K562 (cell line): Measurements from ENCODE around the gene RNASE8. TPM values are rescaled to one million over a fixed set of nuclear protein-coding genes. Genes with fewer than 3 reads are reported as not detected.

Experiments
- ATF3 ChIP-seq, 2 experiments: fragments of 450-650 bp in 1 of 2; sonication (generic) in 1 of 2; formaldehyde crosslinking in 1 of 2; IDR thresholded peaks in 1 of 2; conservative IDR thresholded peaks in 1 of 2; 2 replicates each; pipeline versions ENCODE4 v1.6.1 to v1.8.1; 2016 to 2023; ENCODE audit warnings: mild to moderate bottlenecking in 2 of 2, moderate library complexity in 2 of 2, inconsistent platforms in 1 of 2, missing genetic modification reagents in 1 of 2
- COPS2 ChIP-seq: fragments of 450-650 bp; conservative IDR thresholded peaks from 2 replicates; pipeline ENCODE4 v1.6.1; 2016; ENCODE audit warnings: mild to moderate bottlenecking, moderate library complexity
- CUX1 ChIP-seq: fragments of 200-800 bp; sonication (Bioruptor generic); IDR thresholded peaks from 2 replicates; pipeline ENCODE4 v1.6.1; 2016; ENCODE audit warnings: missing genetic modification characterization, missing compliant biosample characterization
- ETS2 ChIP-seq: IDR thresholded peaks from 2 replicates; pipeline ENCODE4 v1.6.1; 2016; ENCODE audit warnings: borderline replicate concordance, missing genetic modification characterization, mild to moderate bottlenecking, moderate library complexity, missing compliant biosample characterization; ENCODE audit not compliant: poor library complexity, severe bottlenecking
- FOSL1 ChIP-seq: fragments of 200-800 bp; sonication (Bioruptor generic); conservative IDR thresholded peaks from 2 replicates; pipeline ENCODE4 v1.6.1; 2016; ENCODE audit warnings: missing genetic modification characterization, missing compliant biosample characterization
- FOXK1 ChIP-seq: sonication (generic); formaldehyde crosslinking; IDR thresholded peaks from 2 replicates; pipeline ENCODE4 v1.8.0; 2022; ENCODE audit warnings: missing genetic modification reagents, mild to moderate bottlenecking, borderline replicate concordance
- HDGF ChIP-seq: fragments of 450-650 bp; IDR thresholded peaks from 2 replicates; pipeline ENCODE4 v1.6.1; 2016
- LEF1 ChIP-seq: fragments of 450-650 bp; IDR thresholded peaks from 2 replicates; pipeline ENCODE4 v1.6.1; 2016; ENCODE audit warnings: mild to moderate bottlenecking
- MCM5 ChIP-seq: fragments of 450-650 bp; IDR thresholded peaks from 2 replicates; pipeline ENCODE4 v1.6.1; 2016; ENCODE audit warnings: low read depth
- MTA2 ChIP-seq: fragments of 450-650 bp; IDR thresholded peaks from 2 replicates; pipeline ENCODE4 v1.6.1; 2016; ENCODE audit warnings: low read depth
- NCOR1 ChIP-seq: fragments of 450-650 bp; IDR thresholded peaks from 2 replicates; pipeline ENCODE4 v1.6.1; 2016; ENCODE audit warnings: mild to moderate bottlenecking, moderate library complexity
- NFE2 ChIP-seq: IDR thresholded peaks from 2 replicates; pipeline ENCODE4 v1.6.1; 2014; ENCODE audit warnings: antibody characterized with exemption, low read depth
- NFIC ChIP-seq: fragments of 450-650 bp; IDR thresholded peaks from 2 replicates; pipeline ENCODE4 v1.6.1; 2017; ENCODE audit warnings: mild to moderate bottlenecking, inconsistent platforms
- PURB ChIP-seq: sonication (generic); formaldehyde crosslinking; IDR thresholded peaks from 2 replicates; pipeline ENCODE4 v1.9.0; 2021; ENCODE audit warnings: low read depth, mild to moderate bottlenecking, missing genetic modification reagents
- RBFOX2 ChIP-seq: fragments of 200-400 bp; formaldehyde crosslinking; IDR thresholded peaks from 2 replicates; pipeline ENCODE4 v1.6.1; 2017; ENCODE audit warnings: low read depth, mild to moderate bottlenecking, low read length, moderate library complexity
- RCOR1 ChIP-seq, 2 experiments: IDR thresholded peaks; 2 replicates each; pipeline ENCODE4 v1.6.1; 2012; ENCODE audit warnings: low read depth in 2 of 2, low read length in 2 of 2, borderline replicate concordance in 1 of 2, improper control_type of control experiment in 1 of 2
- TCF3 ChIP-seq: sonication (generic); formaldehyde crosslinking; IDR thresholded peaks from 2 replicates; pipeline ENCODE4 v1.4.0; 2020; ENCODE audit warnings: mild to moderate bottlenecking, missing genetic modification reagents
- UBTF ChIP-seq, 2 experiments: IDR thresholded peaks; 2 replicates each; pipeline ENCODE4 v1.6.1; 2012; ENCODE audit warnings: improper control_type of control experiment in 2 of 2, low read depth in 2 of 2, low read length in 2 of 2, borderline replicate concordance in 1 of 2
- ZNF175 ChIP-seq: fragments of 200-800 bp; sonication (Bioruptor generic); IDR thresholded peaks from 2 replicates; pipeline ENCODE4 v1.6.1; 2016; ENCODE audit warnings: low read depth, mild to moderate bottlenecking, missing genetic modification characterization, missing compliant biosample characterization
- ZNF316 ChIP-seq: fragments of 450-650 bp; IDR thresholded peaks from 2 replicates; pipeline ENCODE4 v1.6.1; 2016
- polyA plus RNA-seq, 8 experiments: library from polyadenylated mRNA; depleted of rRNA in 4 of 8; stranded (reverse) in 5 of 8; unstranded in 3 of 8; fragments of >200 nt; fragmentation: Nextera tagmentation in 2 of 8; fragmentation: Illumina TruSeq in 1 of 8; extraction: Ambion mirVana in 2 of 8; extraction: Trizol in 1 of 8; gene quantifications; 2 replicates each; pipeline versions ENCODE4 v1.2.1 to v1.2.3, GENCODE V29; 2011 to 2014; ENCODE audit warnings: inconsistent platforms in 1 of 8, missing spikeins in 1 of 8
- total RNA-seq, 7 experiments: library from RNA; depleted of rRNA in 6 of 7; stranded (reverse); fragments of >200 nt in 6 of 7; fragmentation: Illumina TruSeq in 2 of 7; extraction: Trizol in 2 of 7; gene quantifications; 2 replicates each; pipeline versions ENCODE4 v1.2.1 to v1.2.3, GENCODE V29; 2011 to 2021; ENCODE audit warnings: low replicate concordance in 1 of 7

RNASE8 gene
- total and polyA plus RNA-seq, 9 of the 15 experiments (the other 6 are each of a cell fraction or from before 2014, with no cell fraction given): not detected

- TF ChIP-seq RBFOX2 (peak; percentile 11; the same call in 1 of the 2 replicates), LEF1 (peak; percentile 25; the same call in 1 of the 2 replicates), UBTF (IDR thresholded peaks at IDR 0.05; ENCODE audit: borderline replicate concordance in 1 of 2, low read depth in 2 of 2, low read length in 2 of 2) (0 out of 4 replicates have a peak, but pooled peaks of 1 of the 2 experiments have one; percentile 53), NCOR1 (peak; percentile 77), NFE2 (peak; percentile 77), ZNF175 (CRISPR knock-in tag) (0 out of 2 replicates have a peak, but pooled peaks have one; percentile 26), PURB (CRISPR knock-in tag) (no peak), ZNF316 (peak; percentile 27; the same call in 1 of the 2 replicates), HDGF (0 out of 2 replicates have a peak, but pooled peaks have one; percentile 9), MCM5 (no peak), FOXK1 (CRISPR knock-in tag) (no peak), ETS2 (tag) (no peak), NFIC (peak; percentile 75; the same call in 1 of the 2 replicates), CUX1 (CRISPR knock-in tag) (no peak), MTA2 (0 out of 2 replicates have a peak, but pooled peaks have one; percentile 15), FOSL1 (tag) (peak; percentile 74), RCOR1 (IDR thresholded peaks at IDR 0.05; ENCODE audit: borderline replicate concordance in 1 of 2, low read depth in 2 of 2, low read length in 2 of 2) (0 out of 4 replicates have a peak, but pooled peaks of 1 of the 2 experiments have one; percentile 33), COPS2 (no peak), TCF3 (CRISPR knock-in tag) (peak; percentile 76), ATF3 (IDR thresholded peaks at IDR 0.05) (peak; percentile 56; the same call in 1 of the 2 replicates), ATF3 (CRISPR knock-in tag; conservative IDR thresholded peaks at IDR 0.05) (no peak)
Observed at GRCh38 chr14:21107283-21107800, 49.7 kb downstream of the RNASE8 start (continued).
